Heart right ventricle (tissue), 16 donors: ENCODE measurements around the gene BAMBI. TPM values are rescaled to one million over a fixed set of nuclear protein-coding genes. Genes with fewer than 3 reads are reported as not detected.

ENCODE experiments used
- ATAC-seq, 8 donors: fragments of 200-7000 bp; cut with Tn5 transposase; one replicate each; pipeline ENCODE4 v1.9.1; 2020; ENCODE audit warnings: mild to moderate bottlenecking in 8 of 8, moderate library complexity in 8 of 8, moderate number of reproducible peaks in 1 of 8
- DNase-seq, 2 donors: peaks; one replicate each; pipeline ENCODE4 v3.0.0-alpha.2; 2020
- H3K27ac ChIP-seq, 10 donors: fragments of 200-600 bp; sonication (generic) in 2 of 10; one replicate each; pipeline versions ENCODE4 v1.5.0 to v1.8.0; 2020 to 2022; ENCODE audit warnings: mild to moderate bottlenecking in 3 of 10
- H3K27me3 ChIP-seq, 7 donors: fragments of 200-600 bp; one replicate each; pipeline ENCODE4 v1.8.0; 2021 to 2022; ENCODE audit warnings: mild to moderate bottlenecking in 2 of 7
- H3K36me3 ChIP-seq, 9 donors: fragments of 200-600 bp; sonication (generic) in 1 of 9; one replicate each; pipeline versions ENCODE4 v1.5.0 to v1.8.0; 2020 to 2022; ENCODE audit warnings: mild to moderate bottlenecking in 2 of 9
- H3K4me1 ChIP-seq, 9 donors: fragments of 200-600 bp; sonication (generic) in 1 of 9; one replicate each; pipeline versions ENCODE4 v1.5.0 to v1.8.0; 2020 to 2022; ENCODE audit warnings: mild to moderate bottlenecking in 4 of 9
- H3K4me3 ChIP-seq, 10 donors: fragments of 200-600 bp; sonication (generic) in 2 of 10; one replicate each; pipeline versions ENCODE4 v1.5.0 to v1.8.0; 2020 to 2022; ENCODE audit warnings: mild to moderate bottlenecking in 7 of 10, moderate library complexity in 2 of 10
- H3K9me3 ChIP-seq, 11 donors: fragments of 200-600 bp in 10 of 11; sonication (generic) in 2 of 11; one replicate each; pipeline versions ENCODE4 v1.5.0 to v1.8.0; 2013 to 2022; ENCODE audit warnings: mild to moderate bottlenecking in 2 of 11, control low read depth in 1 of 11, moderate library complexity in 1 of 11
- WGBS, 2 donors: extraction: QIAGEN DNeasy Blood & Tissue Kit; methylation state at CpG; one replicate each; pipeline ENCODE4 v1.1.7; 2013; ENCODE audit warnings: inconsistent platforms in 1 of 2; 5-methylcytosine and 5-hydroxymethylcytosine counted together
- intact Hi-C, 10 donors: fragments of 100-400 bp; cut with DNase I; formaldehyde crosslinking; loops; one replicate each; pipeline versions ENCODE4 v1.11.1 to v1.14.2; 2022
- long read RNA-seq, 3 donors: library from polyadenylated mRNA; unstranded; transcript quantifications; one replicate each; pipeline ENCODE4 v2.0.0, GENCODE V29; 2020 to 2021
- polyA plus RNA-seq, 2 donors: library from polyadenylated mRNA; stranded (reverse); fragments of 200-250 nt; gene quantifications; one replicate each; pipeline ENCODE4 v1.2.3, GENCODE V29; 2013
- total RNA-seq, 10 donors: library from RNA; stranded (reverse); fragmentation: NEBNext Ultra II Directional in 3 of 10; extraction: Animal tissue kit (Norgen Biotek cat#: 25700) in 3 of 10; gene quantifications; one replicate each; pipeline versions ENCODE4 v1.2.1 to v1.2.4, GENCODE V29; 2021 to 2023
- TF ChIP-seq, protein P1 (sequence below), 9 donors: fragments of 200-600 bp; sonication (generic) in 2 of 9; IDR thresholded peaks; one replicate each; pipeline versions ENCODE4 v1.5.0 to v1.8.0; 2021 to 2022; ENCODE audit warnings: antibody characterized with exemption in 9 of 9, mild to moderate bottlenecking in 5 of 9, moderate library complexity in 1 of 9
- donor health status: Arrhythmogenic right ventricular cardiomyopathy.
- donor health status: ischemic (EF 13 %, LVEDD 7.1; RV severe dilation, severe dysfunction).
- donor health status: healthy with polysubstance abuse.
- donor health status: DM: no; HTN: yes; CAD: no.
- donor health status: DM: no; HTN: no; CAD: no.
- donor health status: ischemic (EF 25% LVEDD 6.9; RV normal size, moderate dysfunction).
- donor health status: ischemic (EF 25% LVEDD 5.7; RV mildly dilated, moderate dysfunction).
- donor health status: healthy.
- donor health status: DM: yes; HTN: yes; CAD: no.
- donor health status: Ischemic cardiomyopathy.
- donor health status: ischemic (EF 35%, LVEDD 5.7; RV mildly dilated, moderate dysfunction).
- donor health status: nonischemic (EF 11% LVEDD 7.7; RV severe dilation, severe dysfunction).
- donor health status: DM: yes; HTN: yes; CAD: no.
- donor health status: PGD.
- donor health status: ischemic (EF 29% LVEDD 5.4; RV normal size, mild dysfunction).
- donor health status: nonischemic (EF 23%, LVEDD 6.1; RV moderate dilation, normal function).

BAMBI gene, protein sequence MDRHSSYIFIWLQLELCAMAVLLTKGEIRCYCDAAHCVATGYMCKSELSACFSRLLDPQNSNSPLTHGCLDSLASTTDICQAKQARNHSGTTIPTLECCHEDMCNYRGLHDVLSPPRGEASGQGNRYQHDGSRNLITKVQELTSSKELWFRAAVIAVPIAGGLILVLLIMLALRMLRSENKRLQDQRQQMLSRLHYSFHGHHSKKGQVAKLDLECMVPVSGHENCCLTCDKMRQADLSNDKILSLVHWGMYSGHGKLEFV
- total RNA-seq (10 to 100 TPM; 11.0 to 29.6 (median 21.3) TPM), polyA plus RNA-seq (10 to 100 TPM in 1 of 2 donors, 1 to 10 TPM in 1; 5.0 to 52.7 TPM)
- long read RNA-seq, donor 1, transcript BAMBI-201 (3 exons, 1,877 nt) = major isoform, 55 of 58 reads
- long read RNA-seq, donor 1, partial matches to known transcripts = 0 of 58 reads
- long read RNA-seq, donor 1, other reads (novel, unspliced or antisense) = 3 of 58 reads
- long read RNA-seq, donor 2, transcript BAMBI-201 (3 exons, 1,877 nt) = major isoform, 38 of 41 reads
- long read RNA-seq, donor 2, partial matches to known transcripts = 1 of 41 reads
- long read RNA-seq, donor 2, other reads (novel, unspliced or antisense) = 2 of 41 reads
- long read RNA-seq, donor 3, transcript BAMBI-201 (3 exons, 1,877 nt) = major isoform, 9 of 12 reads
- long read RNA-seq, donor 3, partial matches to known transcripts = 1 of 12 reads
- long read RNA-seq, donor 3, other reads (novel, unspliced or antisense) = 2 of 12 reads

DNA sequence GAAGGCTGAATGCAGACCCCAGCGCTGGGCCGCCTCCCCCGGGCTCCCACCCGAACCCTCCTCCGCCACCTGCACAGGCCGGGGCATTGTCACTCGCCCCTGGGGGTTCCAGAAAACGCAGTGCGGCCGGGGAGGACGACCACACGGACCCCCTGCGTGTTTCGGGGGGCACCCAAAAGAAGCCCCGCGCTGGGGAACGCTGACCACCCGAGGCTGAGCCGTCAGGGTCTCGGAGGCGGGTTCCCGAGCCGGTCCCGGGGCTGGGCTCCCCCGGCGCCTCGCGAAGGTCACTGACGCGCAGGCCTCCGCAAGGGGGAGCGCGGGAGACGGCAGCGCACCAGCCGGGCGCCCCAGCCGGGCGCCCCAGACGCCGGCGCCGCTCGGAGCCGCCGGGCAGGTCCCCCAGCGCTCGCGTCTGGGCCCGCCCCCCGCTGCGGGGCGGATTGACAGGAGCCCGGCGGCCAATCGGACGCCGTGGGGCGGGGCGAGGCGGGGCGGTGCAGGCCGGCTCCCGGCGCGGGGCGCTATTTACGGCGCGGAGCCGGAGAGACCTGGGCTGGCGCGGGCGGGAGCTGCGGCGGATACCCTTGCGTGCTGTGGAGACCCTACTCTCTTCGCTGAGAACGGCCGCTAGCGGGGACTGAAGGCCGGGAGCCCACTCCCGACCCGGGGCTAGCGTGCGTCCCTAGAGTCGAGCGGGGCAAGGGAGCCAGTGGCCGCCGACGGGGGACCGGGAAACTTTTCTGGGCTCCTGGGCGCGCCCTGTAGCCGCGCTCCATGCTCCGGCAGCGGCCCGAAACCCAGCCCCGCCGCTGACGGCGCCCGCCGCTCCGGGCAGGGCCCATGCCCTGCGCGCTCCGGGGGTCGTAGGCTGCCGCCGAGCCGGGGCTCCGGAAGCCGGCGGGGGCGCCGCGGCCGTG lies at the start of gene BAMBI:
BAMBI (plus strand) TSS at position 554 of the 920 bp plus-strand sequence. CDS start 377 bp downstream, outside the sequence.
- Histone ChIP-seq H3K36me3 (peaks cover 0 to 6% (median 0%) of the 10 kb centered on the region in 9 donors), H3K27me3 (peaks cover 0 to 88% (median 12%) of the 10 kb centered on the region in 7 donors), H3K4me3 (peak within 1 kb of the TSS; percentile 72 to 94 (median 82)), H3K27ac (peak within 1 kb of the TSS; percentile 68 to 89 (median 80)), H3K4me1 (peaks cover 0 to 54% (median 33%) of the 10 kb centered on the region in 9 donors), H3K9me3 (no peaks in the 10 kb centered on the region)
- intact Hi-C loops = loop anchor here in 9 of 10 donors (1.0 to 5.0 kb wide), 11 partner anchors 160 to 630 kb away; no protein-coding TSS in a partner anchor
- 0% methylated on average over 106 to 120 of the region's 120 CpGs for WGBS, 2 donors
- peak; percentile 89 to 93 for DNase-seq
- TF ChIP-seq, protein P1, sequence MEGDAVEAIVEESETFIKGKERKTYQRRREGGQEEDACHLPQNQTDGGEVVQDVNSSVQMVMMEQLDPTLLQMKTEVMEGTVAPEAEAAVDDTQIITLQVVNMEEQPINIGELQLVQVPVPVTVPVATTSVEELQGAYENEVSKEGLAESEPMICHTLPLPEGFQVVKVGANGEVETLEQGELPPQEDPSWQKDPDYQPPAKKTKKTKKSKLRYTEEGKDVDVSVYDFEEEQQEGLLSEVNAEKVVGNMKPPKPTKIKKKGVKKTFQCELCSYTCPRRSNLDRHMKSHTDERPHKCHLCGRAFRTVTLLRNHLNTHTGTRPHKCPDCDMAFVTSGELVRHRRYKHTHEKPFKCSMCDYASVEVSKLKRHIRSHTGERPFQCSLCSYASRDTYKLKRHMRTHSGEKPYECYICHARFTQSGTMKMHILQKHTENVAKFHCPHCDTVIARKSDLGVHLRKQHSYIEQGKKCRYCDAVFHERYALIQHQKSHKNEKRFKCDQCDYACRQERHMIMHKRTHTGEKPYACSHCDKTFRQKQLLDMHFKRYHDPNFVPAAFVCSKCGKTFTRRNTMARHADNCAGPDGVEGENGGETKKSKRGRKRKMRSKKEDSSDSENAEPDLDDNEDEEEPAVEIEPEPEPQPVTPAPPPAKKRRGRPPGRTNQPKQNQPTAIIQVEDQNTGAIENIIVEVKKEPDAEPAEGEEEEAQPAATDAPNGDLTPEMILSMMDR (IDR thresholded peaks at IDR 0.05) = peak; percentile 51 to 81 (median 68)
- ATAC-seq = peak; percentile 94 to 98 (median 98)

DNA sequence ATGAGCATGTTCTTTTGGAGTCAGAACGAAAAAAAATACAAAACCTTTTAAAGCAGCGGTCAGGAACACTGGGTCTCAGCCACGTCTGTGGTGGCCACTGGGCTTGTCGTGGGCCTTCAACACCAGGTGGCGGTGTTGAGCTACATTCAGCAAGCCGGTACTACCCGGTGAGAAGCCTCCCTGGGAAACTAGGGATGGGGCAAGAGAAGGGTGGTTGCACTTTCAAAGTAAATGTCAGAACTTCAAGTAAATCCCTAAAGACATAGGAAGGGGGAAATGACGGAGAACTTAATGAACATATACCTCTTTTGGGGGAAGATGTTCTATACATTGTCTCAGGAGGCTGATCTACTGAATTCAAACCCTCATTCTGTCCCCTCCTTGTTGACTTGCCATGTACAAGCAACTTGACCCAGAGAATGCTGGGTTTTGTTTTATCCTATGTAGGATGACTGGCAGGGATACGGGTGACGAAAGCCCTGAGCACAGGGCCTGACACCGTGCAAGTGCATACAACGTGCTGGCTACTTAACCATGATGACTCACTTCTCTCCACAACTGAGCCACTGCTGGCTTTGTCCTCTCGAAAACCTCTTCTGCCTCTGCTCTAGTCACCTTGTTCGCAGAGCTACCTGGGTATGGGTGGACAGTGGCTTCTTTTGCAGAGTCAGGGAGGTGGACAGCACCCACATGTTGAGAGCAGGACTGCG lies 49.0 kb upstream of the BAMBI start:
- Histone ChIP-seq H3K36me3 (peaks cover 0 to 4% (median 0%) of the 10 kb centered on the region in 9 donors), H3K9me3 (no peaks in the 10 kb centered on the region), H3K27ac (no peak overlapping the region), H3K27me3 (peaks cover 0 to 19% (median 0%) of the 10 kb centered on the region in 7 donors), H3K4me1 (peaks cover 0 to 9% (median 0%) of the 10 kb centered on the region in 9 donors), H3K4me3 (no peak overlapping the region)
- intact Hi-C loops = loop anchor here in 6 of 10 donors (1.0 to 10.0 kb wide), 4 partner anchors 204 to 819 kb away; no protein-coding TSS in a partner anchor
- TF ChIP-seq, protein P1 (IDR thresholded peaks at IDR 0.05) = peak; percentile 74 to 93 (median 91)
- WGBS, 2 donors = 23 to 25% methylated on average over 15 of the region's 15 CpGs
- peak; percentile 85 to 94 (median 90) for ATAC-seq
- peak; percentile 71 to 76 for DNase-seq

DNA sequence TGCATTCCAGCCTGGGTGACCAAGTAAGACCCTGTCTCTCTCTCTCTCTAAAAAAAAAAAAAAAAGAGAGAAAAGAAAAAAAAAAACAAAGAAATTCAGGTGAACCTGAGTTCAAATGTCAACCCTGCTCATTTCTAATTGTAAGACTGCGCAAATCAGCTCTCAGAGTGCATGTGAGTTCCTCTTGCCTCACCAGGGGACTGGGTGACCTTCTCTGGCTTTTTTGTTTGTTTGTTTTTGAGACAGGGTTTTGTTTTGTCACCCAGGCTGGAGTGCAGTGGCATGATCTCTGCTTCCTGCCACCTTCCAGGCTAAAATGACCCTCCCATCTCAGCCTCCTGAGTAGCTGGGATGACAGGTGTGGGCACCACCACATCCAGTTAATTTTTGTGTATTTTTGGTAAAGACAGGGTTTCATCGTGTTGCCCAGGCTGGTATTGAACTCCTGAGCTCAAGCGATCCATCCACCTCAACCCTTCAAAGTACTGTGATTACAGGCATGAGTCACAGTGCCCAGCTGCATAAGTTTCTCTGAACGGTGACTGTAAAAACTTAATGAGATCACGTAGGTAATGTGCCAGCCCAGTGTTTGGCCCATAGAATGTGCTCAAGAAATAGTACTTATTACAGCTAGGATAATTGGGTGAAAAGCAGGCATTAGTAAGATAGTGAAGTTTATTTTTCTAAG lies 45.3 kb upstream of the BAMBI start:
- H3K27me3 ChIP-seq = peaks cover 0 to 19% (median 0%) of the 10 kb centered on the region in 7 donors
- TF ChIP-seq, protein P1 (IDR thresholded peaks at IDR 0.05) = no peak
- ATAC-seq = no peak
- no peak overlapping the region for H3K27ac ChIP-seq
- no peak for DNase-seq
- intact Hi-C loops = no loop called here
- WGBS, 2 donors = 84 to 86% methylated on average over 5 of the region's 5 CpGs
- no peak overlapping the region for H3K4me3 ChIP-seq
- peaks cover 0 to 9% (median 0%) of the 10 kb centered on the region in 9 donors for H3K4me1 ChIP-seq
- no peaks in the 10 kb centered on the region for H3K36me3 ChIP-seq
- H3K9me3 ChIP-seq = no peaks in the 10 kb centered on the region
